Measurements from ENCODE around the gene PTPRM.

DNA sequence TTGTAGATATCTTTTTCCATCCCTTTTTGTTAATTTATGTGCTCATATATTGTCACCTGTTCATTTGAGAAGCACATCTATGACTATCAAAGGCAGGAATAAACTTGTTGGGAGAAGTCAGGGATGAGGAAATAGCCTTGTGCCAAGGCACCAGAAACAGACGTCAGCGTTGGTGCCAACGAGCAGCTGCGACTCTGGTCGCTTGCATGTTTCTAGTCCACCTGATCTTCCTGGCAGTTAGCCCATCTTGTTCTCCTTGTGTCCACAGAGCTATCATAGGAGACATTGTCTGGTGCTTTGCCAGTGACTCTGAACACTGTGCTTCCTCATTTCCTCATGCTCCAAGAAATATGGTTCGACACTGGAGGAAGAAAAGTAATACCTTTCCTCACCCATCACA is 374.4 kb downstream of the PTPRM start:
- TF ChIP-seq, protein P1, sequence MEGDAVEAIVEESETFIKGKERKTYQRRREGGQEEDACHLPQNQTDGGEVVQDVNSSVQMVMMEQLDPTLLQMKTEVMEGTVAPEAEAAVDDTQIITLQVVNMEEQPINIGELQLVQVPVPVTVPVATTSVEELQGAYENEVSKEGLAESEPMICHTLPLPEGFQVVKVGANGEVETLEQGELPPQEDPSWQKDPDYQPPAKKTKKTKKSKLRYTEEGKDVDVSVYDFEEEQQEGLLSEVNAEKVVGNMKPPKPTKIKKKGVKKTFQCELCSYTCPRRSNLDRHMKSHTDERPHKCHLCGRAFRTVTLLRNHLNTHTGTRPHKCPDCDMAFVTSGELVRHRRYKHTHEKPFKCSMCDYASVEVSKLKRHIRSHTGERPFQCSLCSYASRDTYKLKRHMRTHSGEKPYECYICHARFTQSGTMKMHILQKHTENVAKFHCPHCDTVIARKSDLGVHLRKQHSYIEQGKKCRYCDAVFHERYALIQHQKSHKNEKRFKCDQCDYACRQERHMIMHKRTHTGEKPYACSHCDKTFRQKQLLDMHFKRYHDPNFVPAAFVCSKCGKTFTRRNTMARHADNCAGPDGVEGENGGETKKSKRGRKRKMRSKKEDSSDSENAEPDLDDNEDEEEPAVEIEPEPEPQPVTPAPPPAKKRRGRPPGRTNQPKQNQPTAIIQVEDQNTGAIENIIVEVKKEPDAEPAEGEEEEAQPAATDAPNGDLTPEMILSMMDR (IDR thresholded peaks at IDR 0.05): no peak
- TF ChIP-seq POLR2A (IDR thresholded peaks at IDR 0.05): no peak
